CD4-positive, alpha-beta T cell treated with Interleukin-6 at 100 ng/mL for 8 hours (primary cell): Measurements from ENCODE around the gene NEU3.
A peak's percentile ranks its signal among the peaks of the same experiment; 100 is the strongest.
"Not testable (repeated sequence)": the region's sequence is repeated elsewhere in the genome, so short reads cannot be mapped to it uniquely, and the experiment has no call there.

Experiments
- DNase-seq: peaks from one replicate; pipeline ENCODE4 v3.0.0-alpha.2; 2020; ENCODE audit warnings: mixed read lengths, low spot score

The NEU3 gene

GRCh38 chr11:74984730-74985129 is 4.0 kb upstream of the NEU3 start:
- no peak for DNase-seq

GRCh38 chr11:74989260-74989638 is 516 bp downstream of the NEU3 start:
- no peak for DNase-seq

GRCh38 chr11:74990150-74990549 is 1.4 kb downstream of the NEU3 start:
- DNase-seq = not testable (repeated sequence)

- DNase-seq = no peak
Observed at GRCh38 chr11:74990941-74991340, 2.2 kb downstream of the NEU3 start.

GRCh38 chr11:74992852-74993251 is 4.1 kb downstream of the NEU3 start:
- no peak for DNase-seq

GRCh38 chr11:75000975-75001354 is 12.2 kb downstream of the NEU3 start:
- no peak for DNase-seq

- DNase-seq = no peak
Observed at GRCh38 chr11:75001686-75002085, 13.0 kb downstream of the NEU3 start.

- no peak for DNase-seq
Observed at GRCh38 chr11:75002516-75002915, 13.8 kb downstream of the NEU3 start.

GRCh38 chr11:75004215-75004614 is 15.5 kb downstream of the NEU3 start:
- no peak for DNase-seq

GRCh38 chr11:75011357-75011756 is 22.6 kb downstream of the NEU3 start:
- no peak for DNase-seq

GRCh38 chr11:75011872-75012271 is 23.1 kb downstream of the NEU3 start:
- no peak for DNase-seq

GRCh38 chr11:75013051-75013450 is 24.3 kb downstream of the NEU3 start:
- DNase-seq = no peak

- DNase-seq = no peak
Observed at GRCh38 chr11:75014129-75014528, 25.4 kb downstream of the NEU3 start.

- not testable (repeated sequence) for DNase-seq
Observed at GRCh38 chr11:75019200-75019599, 30.5 kb downstream of the NEU3 start.

- not testable (repeated sequence) for DNase-seq
Observed at GRCh38 chr11:75020328-75020727, 31.6 kb downstream of the NEU3 start.

- no peak for DNase-seq
Observed at GRCh38 chr11:75022296-75022695, 33.6 kb downstream of the NEU3 start.

GRCh38 chr11:75022759-75023396 is 34.1 kb downstream of the NEU3 start:
- peak; percentile 66 for DNase-seq

- DNase-seq = no peak
Observed at GRCh38 chr11:75023446-75024067, 34.8 kb downstream of the NEU3 start.

GRCh38 chr11:75024068-75024449 is 35.3 kb downstream of the NEU3 start:
- no peak for DNase-seq

GRCh38 chr11:75024764-75025211 is 36.1 kb downstream of the NEU3 start:
- no peak for DNase-seq

- DNase-seq = no peak
Observed at GRCh38 chr11:75025561-75025960, 36.8 kb downstream of the NEU3 start.

GRCh38 chr11:75028321-75028720 is 39.6 kb downstream of the NEU3 start:
- no peak for DNase-seq

- no peak for DNase-seq
Observed at GRCh38 chr11:75028724-75029123, 40.0 kb downstream of the NEU3 start.
